Right atrium auricular region (tissue), 2 donors: ENCODE results near the gene BMAL1. TPM values are rescaled to one million over a fixed set of nuclear protein-coding genes. Genes with fewer than 3 reads are reported as not detected.

Source experiments
- DNase-seq: peaks from one replicate; pipeline ENCODE4 v3.0.0-alpha.2; 2019; ENCODE audit warnings: low spot score
- H3K27ac ChIP-seq, 2 donors: fragments of 200-600 bp; sonication (generic); 1 replicate in 1 of 2; 2 replicates in 1 of 2; pipeline ENCODE4 v1.5.1; 2016 to 2019
- H3K27me3 ChIP-seq, 2 donors: fragments of 200-600 bp; sonication (generic); one replicate each; pipeline versions ENCODE4 v1.5.1 to v1.6.0; 2017 to 2019
- H3K36me3 ChIP-seq: fragments of 200-600 bp; sonication (generic); one replicate; pipeline ENCODE4 v1.5.1; 2016
- H3K4me1 ChIP-seq, 2 donors: fragments of 200-600 bp; sonication (generic); one replicate each; pipeline versions ENCODE4 v1.5.1 to v1.6.0; 2017 to 2019
- H3K4me3 ChIP-seq, 2 donors: fragments of 200-600 bp; sonication (generic); 1 replicate in 1 of 2; 2 replicates in 1 of 2; pipeline ENCODE4 v1.5.1; 2017 to 2019; ENCODE audit warnings: mild to moderate bottlenecking in 1 of 2, moderate library complexity in 1 of 2
- H3K9me3 ChIP-seq, 2 donors: fragments of 200-600 bp; sonication (generic); one replicate each; pipeline ENCODE4 v1.5.1; 2019
- CTCF ChIP-seq, 2 donors: fragments of 200-600 bp; sonication (generic); IDR thresholded peaks; one replicate each; pipeline ENCODE4 v1.5.1; 2019; ENCODE audit warnings: antibody characterized with exemption in 2 of 2
- total RNA-seq, 2 donors: library from RNA; depleted of rRNA; stranded (reverse); fragments of >200 nt; gene quantifications; one replicate each; pipeline ENCODE4 v1.1.0, GENCODE V29; 2016

BMAL1 gene
- total RNA-seq, 2 donors from 2014 or later, result 20.7 to 24.9 TPM

- H3K27ac ChIP-seq, result no peak overlapping the region
- no peak for TF ChIP-seq CTCF (IDR thresholded peaks at IDR 0.05)
- H3K27me3 ChIP-seq, result no peaks in the 10 kb centered on the region
- H3K4me3 ChIP-seq, result no peak overlapping the region
- no peaks in the 10 kb centered on the region for H3K4me1 ChIP-seq
- DNase-seq, result no peak
- no peaks in the 10 kb centered on the region for H3K9me3 ChIP-seq
- H3K36me3 ChIP-seq, result peaks cover 74% of the 10 kb centered on the region
Observed at GRCh38 chr11:13368041-13368446, 90.5 kb downstream of the BMAL1 start.

- H3K4me3 ChIP-seq, result no peak overlapping the region
- no peak for TF ChIP-seq CTCF (IDR thresholded peaks at IDR 0.05)
- no peaks in the 10 kb centered on the region for H3K27me3 ChIP-seq
- no peaks in the 10 kb centered on the region for H3K9me3 ChIP-seq
- H3K4me1 ChIP-seq, result no peaks in the 10 kb centered on the region
- DNase-seq, result no peak
- H3K36me3 ChIP-seq, result peaks cover 79% of the 10 kb centered on the region
- no peak overlapping the region for H3K27ac ChIP-seq
Observed at GRCh38 chr11:13373216-13373615, 95.6 kb downstream of the BMAL1 start.

GRCh38 chr11:13375798-13376197, 98.2 kb downstream of the BMAL1 start:
- Histone ChIP-seq H3K27ac (no peak overlapping the region), H3K4me1 (no peaks in the 10 kb centered on the region), H3K9me3 (no peaks in the 10 kb centered on the region), H3K27me3 (no peaks in the 10 kb centered on the region), H3K4me3 (no peak overlapping the region), H3K36me3 (peaks cover 91% of the 10 kb centered on the region)
- DNase-seq, result no peak
- TF ChIP-seq CTCF (IDR thresholded peaks at IDR 0.05), result no peak

GRCh38 chr11:13376402-13376801, 98.8 kb downstream of the BMAL1 start:
- DNase-seq, result no peak

GRCh38 chr11:13376838-13377237, 99.2 kb downstream of the BMAL1 start:
- no peak overlapping the region for H3K4me3 ChIP-seq
- H3K27ac ChIP-seq, result no peak overlapping the region
- H3K36me3 ChIP-seq, result peaks cover 97% of the 10 kb centered on the region
- H3K27me3 ChIP-seq, result no peaks in the 10 kb centered on the region
- DNase-seq, result no peak
- TF ChIP-seq CTCF (IDR thresholded peaks at IDR 0.05), result no peak
- H3K4me1 ChIP-seq, result no peaks in the 10 kb centered on the region
- no peaks in the 10 kb centered on the region for H3K9me3 ChIP-seq

More at GRCh38 chr11:13376402-13376801, 98.8 kb downstream of the BMAL1 start:
- Histone ChIP-seq H3K9me3 (no peaks in the 10 kb centered on the region), H3K27me3 (no peaks in the 10 kb centered on the region), H3K4me1 (no peaks in the 10 kb centered on the region), H3K27ac (no peak overlapping the region), H3K36me3 (peaks cover 97% of the 10 kb centered on the region), H3K4me3 (no peak overlapping the region)
- no peak for TF ChIP-seq CTCF (IDR thresholded peaks at IDR 0.05)

GRCh38 chr11:13378316-13378715, 100.7 kb downstream of the BMAL1 start:
- H3K27me3 ChIP-seq, result no peaks in the 10 kb centered on the region
- no peaks in the 10 kb centered on the region for H3K4me1 ChIP-seq
- no peak for TF ChIP-seq CTCF (IDR thresholded peaks at IDR 0.05)
- H3K27ac ChIP-seq, result no peak overlapping the region
- no peak overlapping the region for H3K4me3 ChIP-seq
- H3K36me3 ChIP-seq, result peaks cover 94% of the 10 kb centered on the region
- DNase-seq, result no peak
- H3K9me3 ChIP-seq, result no peaks in the 10 kb centered on the region
